ENCODE data around the gene NPTXR.

Gene NPTXR

DNA sequence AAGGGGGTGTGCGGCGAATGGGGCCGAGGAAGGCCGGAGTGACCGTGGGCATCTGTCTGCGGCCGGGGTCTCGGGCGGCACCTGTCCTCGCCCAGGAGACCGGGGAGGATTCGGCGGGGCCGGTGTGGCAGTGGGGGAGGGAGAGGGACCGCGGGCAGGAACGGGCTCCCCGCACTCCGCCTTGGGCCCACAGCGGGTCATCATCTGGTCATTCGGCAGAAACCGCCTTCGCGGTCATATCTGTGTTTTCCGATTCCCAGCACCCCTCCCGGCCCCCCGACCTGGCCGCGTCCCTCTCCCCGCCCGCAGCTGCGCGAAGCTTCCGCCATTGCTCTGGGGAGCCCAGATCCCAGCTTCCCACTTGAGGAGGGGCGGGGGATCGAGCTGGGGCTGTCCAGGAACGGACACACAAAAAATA lies 29.0 kb upstream of the NPTXR start:
- peak overlapping the region; percentile 71 for H3K4me3 ChIP-seq (replicated peaks; ENCODE audit: low read depth, low read length)
- DNase-seq (ENCODE audit: low read depth) = peak; percentile 36
- TF ChIP-seq, protein P1, sequence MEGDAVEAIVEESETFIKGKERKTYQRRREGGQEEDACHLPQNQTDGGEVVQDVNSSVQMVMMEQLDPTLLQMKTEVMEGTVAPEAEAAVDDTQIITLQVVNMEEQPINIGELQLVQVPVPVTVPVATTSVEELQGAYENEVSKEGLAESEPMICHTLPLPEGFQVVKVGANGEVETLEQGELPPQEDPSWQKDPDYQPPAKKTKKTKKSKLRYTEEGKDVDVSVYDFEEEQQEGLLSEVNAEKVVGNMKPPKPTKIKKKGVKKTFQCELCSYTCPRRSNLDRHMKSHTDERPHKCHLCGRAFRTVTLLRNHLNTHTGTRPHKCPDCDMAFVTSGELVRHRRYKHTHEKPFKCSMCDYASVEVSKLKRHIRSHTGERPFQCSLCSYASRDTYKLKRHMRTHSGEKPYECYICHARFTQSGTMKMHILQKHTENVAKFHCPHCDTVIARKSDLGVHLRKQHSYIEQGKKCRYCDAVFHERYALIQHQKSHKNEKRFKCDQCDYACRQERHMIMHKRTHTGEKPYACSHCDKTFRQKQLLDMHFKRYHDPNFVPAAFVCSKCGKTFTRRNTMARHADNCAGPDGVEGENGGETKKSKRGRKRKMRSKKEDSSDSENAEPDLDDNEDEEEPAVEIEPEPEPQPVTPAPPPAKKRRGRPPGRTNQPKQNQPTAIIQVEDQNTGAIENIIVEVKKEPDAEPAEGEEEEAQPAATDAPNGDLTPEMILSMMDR (IDR thresholded peaks at IDR 0.05; ENCODE audit: low read length, missing control alignments) = no peak

DNA sequence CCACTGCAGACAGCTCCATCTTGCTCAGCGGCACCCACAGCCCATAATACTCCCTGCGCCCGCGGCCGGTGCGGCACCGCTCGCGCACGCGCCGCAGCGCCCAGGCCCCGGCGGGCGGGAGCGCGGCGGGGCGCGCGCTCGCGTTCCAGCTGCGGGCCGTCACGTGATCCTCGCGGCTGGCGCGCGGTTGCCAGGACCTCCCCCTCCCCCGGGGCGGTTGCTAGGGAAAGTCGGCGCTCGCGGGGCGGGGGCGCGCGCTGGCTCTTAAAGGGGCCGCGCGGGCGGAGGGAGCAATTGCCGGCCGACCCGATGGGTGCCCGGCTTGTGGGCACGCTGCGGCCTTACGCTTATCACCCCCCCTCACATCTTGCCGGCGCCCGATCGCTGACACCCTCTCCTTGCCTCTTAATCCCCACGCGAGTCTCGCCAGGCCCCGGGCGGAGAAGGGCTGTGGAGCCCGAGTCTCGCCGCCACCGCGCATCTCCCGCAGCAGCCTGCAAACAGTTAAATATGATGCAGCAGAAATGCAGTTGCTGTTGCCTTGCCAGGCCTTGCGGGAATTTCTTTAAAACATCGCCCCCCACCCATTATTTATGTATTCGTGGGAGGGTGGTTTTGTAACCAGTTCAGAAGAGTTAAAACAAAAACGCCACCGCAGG lies 28.5 kb upstream of the NPTXR start, which contains the start of gene CBX6:
CBX6 (minus strand) TSS at position 45 of the 659 bp plus-strand sequence; CDS start at position 19, 26 bp downstream.
- DNase-seq (ENCODE audit: low read depth) = peak; percentile 93
- TF ChIP-seq, protein P1 (IDR thresholded peaks at IDR 0.05; ENCODE audit: low read length, missing control alignments) = no peak
- H3K4me3 ChIP-seq (replicated peaks; ENCODE audit: low read depth, low read length) = peak within 1 kb of the TSS; percentile 71

DNA sequence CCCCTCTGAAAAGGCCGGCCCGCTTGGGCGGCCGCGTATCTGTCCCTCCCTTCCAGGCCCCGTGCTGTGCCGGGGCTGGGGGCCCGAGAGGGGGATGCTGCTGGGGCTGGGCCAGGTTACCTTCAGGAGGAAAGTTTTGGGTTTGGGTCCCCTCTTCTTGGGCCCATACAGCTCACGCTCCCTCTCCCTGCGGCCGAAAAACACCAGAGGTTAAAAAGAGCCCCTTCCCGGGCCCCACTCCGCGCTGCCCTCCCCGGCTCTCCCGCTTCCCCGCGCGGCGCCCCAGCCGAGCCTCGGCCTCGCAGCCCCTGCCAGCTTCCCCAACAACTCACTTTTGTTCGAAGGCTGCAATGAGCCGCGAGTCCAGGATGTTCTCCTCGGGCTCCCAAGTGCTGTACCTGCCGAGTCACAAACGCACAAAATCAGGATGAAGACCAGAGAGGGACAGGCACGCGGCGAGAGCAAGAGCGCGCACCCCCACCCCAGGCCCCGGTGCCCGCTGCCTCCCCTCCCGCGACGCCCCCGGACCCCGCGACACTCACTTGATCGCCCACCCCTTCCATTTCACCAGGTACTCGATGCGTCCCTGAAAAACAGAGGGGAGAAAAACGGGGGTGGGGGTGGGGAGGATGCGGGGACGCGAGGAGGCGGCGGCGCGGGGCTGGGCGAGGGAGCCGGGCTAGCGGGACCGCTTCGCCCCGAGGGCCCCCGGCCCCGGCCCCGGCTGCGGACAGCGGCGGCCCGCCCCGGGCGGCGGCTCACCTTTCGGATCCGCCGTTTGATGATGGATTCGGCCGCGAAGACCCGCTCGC lies 27.7 kb upstream of the NPTXR start:
- H3K4me3 ChIP-seq (replicated peaks; ENCODE audit: low read depth, low read length) = peak overlapping the region; percentile 68
- DNase-seq (ENCODE audit: low read depth) = no peak
- TF ChIP-seq, protein P1 (IDR thresholded peaks at IDR 0.05; ENCODE audit: low read length, missing control alignments) = no peak

DNA sequence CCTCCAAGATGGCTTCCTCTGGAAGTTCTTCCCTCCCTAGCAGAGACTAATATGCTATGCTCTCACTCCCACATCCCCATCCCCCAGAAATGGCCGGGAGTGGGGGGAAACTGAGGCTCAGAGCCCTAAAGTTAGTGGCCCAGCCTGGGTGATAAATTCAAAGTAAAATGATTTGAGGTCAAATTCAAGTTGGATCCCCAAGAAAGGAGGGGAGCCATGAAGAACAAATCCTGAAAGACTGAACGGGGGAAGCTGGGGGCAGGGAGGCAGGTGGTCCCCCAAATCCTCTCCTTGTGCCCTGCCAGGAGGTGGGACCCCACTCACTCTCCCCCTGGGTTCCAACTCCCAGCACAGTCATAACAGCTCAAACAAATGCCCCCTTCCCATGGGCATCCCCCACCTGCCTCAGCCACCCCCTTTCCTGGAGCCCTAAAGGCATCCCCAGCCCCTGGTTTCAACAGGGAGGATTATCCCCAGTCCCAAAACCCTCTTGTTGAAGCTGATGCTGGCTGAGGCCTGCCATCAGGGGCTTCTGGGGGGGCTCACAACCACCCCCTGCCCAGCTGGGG lies 27.0 kb upstream of the NPTXR start:
- TF ChIP-seq, protein P1 (IDR thresholded peaks at IDR 0.05; ENCODE audit: low read length, missing control alignments) = no peak
- DNase-seq (ENCODE audit: low read depth) = no peak
- H3K4me3 ChIP-seq (replicated peaks; ENCODE audit: low read depth, low read length) = peak overlapping the region; percentile 68

- H3K4me3 ChIP-seq (replicated peaks; ENCODE audit: low read depth, low read length) = peak overlapping the region; percentile 68
- DNase-seq (ENCODE audit: low read depth) = peak; percentile 84
- TF ChIP-seq, protein P1 (IDR thresholded peaks at IDR 0.05; ENCODE audit: low read length, missing control alignments) = peak; percentile 95
These were observed 26.5 kb upstream of the NPTXR start for GRCh38 chr22:38870312-38870741.

GRCh38 chr22:38869663-38870062 lies 25.8 kb upstream of the NPTXR start:
- DNase-seq (ENCODE audit: low read depth) = no peak
- H3K4me3 ChIP-seq (replicated peaks; ENCODE audit: low read depth, low read length) = no peak overlapping the region
- TF ChIP-seq, protein P1 (IDR thresholded peaks at IDR 0.05; ENCODE audit: low read length, missing control alignments) = no peak
